RPMI7951 (cell line): ENCODE results near the gene PCSK1. TPM values are rescaled to one million over a fixed set of nuclear protein-coding genes. Genes with fewer than 3 reads are reported as not detected.

Source experiments
- DNase-seq: peaks from one replicate; pipeline ENCODE4 v3.0.0-alpha.2; 2012; ENCODE audit warnings: low read depth
- total RNA-seq: library from RNA; depleted of rRNA; stranded (reverse); fragments of >200 nt; shearing (Covaris generic); gene quantifications from 2 replicates; pipeline ENCODE4 v1.2.3, GENCODE V29; 2014; rRNA removed

The PCSK1 gene
- 4.6 TPM in 2 replicates for total RNA-seq

DNA sequence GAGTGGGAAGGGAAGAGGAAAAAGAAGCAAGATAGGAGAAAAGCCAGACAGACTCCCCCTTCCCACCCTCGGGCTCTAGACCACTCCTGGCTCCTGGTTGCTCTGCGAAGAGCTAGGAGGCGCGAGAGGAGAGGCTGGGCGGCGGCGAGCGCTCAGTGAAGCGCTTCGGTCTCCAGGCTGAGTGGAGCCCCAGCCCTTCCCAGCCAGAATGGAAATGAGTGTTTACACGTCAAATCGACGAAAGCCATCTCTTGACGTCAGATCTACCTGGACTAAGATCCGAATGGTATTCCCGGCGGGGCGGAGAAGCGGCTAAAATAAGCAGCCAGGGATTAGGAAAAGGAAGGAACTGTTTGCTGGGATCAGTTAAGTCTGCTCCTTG is at the start of gene PCSK1:
TSS of gene PCSK1 (minus strand) at position 183 of the 382 bp plus-strand sequence. CDS start 206 bp downstream, outside the sequence.
- no peak for DNase-seq

GRCh38 chr5:96481867-96482266 is 48.8 kb upstream of the PCSK1 start:
- no peak for DNase-seq

DNA sequence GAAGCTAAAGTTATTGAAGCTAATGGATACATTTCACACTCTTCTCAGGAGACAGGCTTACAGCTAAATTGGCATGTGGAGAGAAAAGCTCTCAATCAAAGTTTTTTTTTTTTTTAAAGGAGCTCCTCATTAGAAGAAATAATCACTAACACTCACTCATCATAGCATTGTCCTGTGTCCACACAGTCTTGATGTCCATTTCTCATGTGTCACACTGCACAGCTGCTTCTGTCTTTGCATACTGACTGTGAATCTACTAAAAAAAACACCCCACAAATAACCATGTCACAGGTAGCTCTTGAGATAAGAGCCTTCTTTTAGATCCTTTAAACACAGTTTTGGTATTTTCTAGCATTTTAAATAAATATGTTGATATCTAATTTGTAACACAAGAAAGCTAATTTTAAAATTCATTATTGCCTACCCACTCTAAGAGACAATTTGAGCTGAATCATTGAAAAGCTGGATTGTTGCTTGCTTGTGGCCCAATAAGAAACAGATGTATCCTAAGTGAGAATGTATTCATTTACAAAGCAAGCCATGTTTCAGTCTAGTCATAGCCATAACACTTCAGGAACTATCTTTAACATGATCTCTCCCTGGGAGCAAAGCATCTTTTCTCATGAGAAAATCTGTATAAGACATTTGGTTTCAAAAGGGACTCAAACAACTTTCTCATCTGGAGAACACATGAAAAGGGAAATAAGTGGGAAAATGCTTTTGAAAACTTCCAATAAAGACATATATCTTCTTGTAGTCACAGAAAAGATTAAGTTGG is 48.1 kb upstream of the PCSK1 start:
- DNase-seq: no peak

DNA sequence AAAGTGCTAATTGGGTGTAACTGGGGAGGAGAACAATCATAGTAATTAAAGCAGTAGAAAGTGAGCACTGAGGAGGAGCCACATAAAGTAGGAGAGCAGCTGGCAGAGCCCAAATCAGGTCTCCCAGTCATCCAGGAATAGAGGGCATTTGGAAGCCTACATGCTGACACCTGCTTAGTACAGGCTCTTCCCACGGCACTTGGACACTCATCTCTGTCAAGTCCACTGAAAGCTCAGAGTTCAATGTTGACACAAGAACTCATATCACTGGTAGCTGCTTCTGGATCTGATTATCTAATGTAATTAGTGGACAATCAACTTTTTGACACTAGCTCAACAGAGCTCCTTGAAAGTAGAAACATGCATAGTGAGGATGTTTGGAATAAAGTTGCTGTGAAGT is 45.9 kb upstream of the PCSK1 start:
- no peak for DNase-seq

GRCh38 chr5:96476654-96477053 is 43.6 kb upstream of the PCSK1 start:
- DNase-seq: no peak

DNA sequence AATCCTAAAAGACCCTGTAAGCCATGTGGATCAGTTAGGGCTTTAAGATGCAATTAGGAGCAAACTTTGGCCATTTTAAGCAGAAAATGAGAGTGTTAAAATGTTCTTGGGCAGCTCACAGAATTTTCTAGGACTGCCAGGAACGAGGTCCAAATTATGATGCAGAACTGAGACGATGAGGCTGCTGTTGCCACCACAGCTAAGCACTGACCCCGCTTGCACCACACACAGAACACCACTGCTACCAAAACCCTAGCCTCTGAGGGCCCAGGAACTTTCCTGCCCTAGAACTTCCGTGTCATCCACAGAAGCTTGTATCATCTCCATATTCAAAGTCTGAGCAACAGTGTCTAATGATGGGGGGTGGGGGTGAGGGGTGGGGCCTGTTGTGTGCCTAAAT is 41.0 kb upstream of the PCSK1 start:
- DNase-seq: no peak

DNA sequence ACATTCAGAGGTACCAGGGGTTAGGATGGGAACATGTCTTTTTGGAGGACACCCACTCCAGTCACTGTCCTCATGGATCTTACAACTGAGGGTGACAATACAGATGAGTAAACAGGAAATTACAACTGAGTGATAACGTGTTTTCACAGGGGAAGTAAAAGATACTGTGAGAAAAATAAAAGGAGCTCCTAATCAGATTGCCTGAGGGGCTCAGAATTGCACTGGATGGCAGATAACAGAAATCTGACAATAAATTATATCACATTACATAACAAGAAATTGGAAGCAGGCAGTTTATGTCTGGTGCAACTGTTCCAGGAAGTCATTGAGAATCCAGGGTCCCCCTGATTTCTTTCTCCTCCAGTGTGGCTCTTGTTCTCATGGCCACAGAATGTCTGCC is 40.1 kb upstream of the PCSK1 start:
- no peak for DNase-seq

DNA sequence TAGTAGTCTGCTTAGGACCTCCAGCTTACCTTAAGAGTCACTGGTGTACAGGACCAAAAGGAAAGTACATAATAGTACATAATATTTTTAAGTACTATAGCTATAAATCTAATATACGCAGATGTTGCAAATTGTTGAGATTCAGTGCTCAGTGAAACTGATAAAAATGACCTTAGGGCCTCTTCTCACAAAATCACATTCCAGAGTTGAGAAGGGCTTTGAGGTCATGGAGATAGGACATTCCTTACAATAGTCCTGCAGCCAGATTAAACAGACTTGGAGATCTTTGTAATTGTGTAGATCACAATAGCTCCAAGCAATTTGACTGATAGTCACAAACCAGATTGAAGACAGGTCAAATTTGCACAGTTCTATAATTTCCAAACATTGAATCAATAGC is 37.7 kb upstream of the PCSK1 start:
- no peak for DNase-seq

- no peak for DNase-seq
These were observed 35.9 kb upstream of the PCSK1 start for GRCh38 chr5:96468956-96469355.

DNA sequence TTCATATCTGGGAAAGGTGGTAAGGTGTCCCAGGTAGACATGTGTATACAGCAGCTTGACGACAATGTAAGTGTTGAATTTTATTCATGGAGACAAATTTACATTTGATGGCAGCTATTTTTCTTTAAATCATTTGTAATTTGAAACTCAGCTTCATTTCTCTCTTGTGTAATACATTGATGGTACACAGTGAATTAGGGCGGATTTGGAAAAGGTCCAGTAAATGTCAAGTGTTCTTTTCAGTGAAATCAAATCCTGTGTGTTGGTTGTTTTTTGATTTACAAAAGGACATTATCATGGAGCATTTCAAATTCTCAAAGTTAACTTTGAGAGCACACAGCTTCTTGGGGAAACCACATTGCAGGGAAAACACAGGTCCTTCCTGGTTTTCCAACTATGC is 30.0 kb upstream of the PCSK1 start:
- no peak for DNase-seq

DNA sequence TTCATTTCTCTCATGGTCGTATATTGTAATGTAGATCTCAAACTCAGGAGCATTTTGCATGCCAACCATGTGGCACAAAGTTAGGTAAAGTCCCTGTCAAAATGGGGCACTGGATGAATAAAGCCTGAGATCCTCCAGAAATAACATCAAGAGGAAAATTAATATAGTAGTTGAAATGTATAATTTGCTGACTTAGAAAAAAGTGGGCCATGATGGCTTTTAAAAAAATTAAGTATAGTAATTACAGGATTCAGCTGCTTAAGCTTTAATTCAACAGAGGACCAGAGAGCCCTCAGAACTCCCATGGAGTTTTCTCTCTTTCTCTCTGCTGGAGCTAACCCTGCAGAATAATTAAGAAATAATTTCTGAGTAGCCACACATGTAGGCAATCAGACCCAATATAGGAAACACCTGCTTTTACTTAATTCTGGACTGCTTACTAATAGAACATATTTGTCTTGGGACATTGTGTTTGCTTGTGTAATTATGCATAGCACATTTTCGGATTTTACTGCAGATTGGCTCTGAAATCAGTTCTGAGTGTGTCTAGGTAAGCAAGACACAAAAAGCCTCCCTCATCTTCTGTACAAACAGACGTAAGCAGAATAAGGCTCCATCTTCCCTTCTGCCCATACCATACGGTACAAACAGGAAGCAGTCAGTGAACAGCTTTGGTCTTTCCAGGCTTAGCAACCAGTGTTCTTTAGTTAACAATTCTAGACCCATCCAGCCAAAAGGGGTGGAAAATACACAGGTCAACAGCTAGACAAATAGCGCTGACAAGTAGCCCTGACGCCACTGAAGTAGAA is 26.5 kb upstream of the PCSK1 start:
- no peak for DNase-seq

DNA sequence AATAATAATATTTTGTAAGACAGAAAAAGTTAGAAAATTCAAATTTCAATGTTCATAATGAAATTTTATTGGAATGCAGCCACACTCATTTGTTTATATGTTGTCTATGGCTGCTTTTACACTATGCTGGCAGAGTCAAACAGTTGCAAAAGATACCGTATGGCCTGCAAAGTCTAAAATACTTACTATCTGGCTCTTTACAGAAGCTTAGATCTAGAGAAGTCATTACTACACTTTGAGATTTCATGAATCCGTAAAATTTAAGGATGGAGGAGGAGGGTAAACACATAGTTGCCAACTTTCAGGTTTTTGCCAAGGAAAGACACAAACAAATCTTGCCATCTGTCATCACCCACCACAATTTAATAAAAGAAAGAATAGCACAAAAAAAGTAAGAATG is 25.1 kb upstream of the PCSK1 start:
- no peak for DNase-seq

DNA sequence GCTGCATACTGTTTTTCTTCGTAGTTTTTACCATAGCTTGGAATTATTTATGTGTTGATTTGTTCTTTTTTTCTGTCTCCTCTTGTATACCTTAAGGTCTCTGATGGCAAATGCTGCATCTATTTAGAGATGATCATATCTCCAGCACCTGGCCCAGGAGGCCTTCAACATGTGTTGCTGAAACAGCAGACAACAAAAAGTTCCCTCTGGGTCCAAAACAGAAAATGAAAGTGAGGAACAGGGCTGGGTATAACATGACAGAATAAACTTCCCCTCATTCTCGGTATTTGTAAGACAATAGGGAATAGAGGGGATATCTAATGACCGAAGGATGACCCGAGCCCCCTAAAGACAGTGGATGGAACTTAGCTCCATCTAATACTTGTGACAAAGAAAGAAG is 22.7 kb upstream of the PCSK1 start:
- DNase-seq: no peak

- DNase-seq: no peak
These were observed 20.3 kb upstream of the PCSK1 start for GRCh38 chr5:96453394-96453793.

GRCh38 chr5:96447949-96448348 is 14.9 kb upstream of the PCSK1 start:
- no peak for DNase-seq

DNA sequence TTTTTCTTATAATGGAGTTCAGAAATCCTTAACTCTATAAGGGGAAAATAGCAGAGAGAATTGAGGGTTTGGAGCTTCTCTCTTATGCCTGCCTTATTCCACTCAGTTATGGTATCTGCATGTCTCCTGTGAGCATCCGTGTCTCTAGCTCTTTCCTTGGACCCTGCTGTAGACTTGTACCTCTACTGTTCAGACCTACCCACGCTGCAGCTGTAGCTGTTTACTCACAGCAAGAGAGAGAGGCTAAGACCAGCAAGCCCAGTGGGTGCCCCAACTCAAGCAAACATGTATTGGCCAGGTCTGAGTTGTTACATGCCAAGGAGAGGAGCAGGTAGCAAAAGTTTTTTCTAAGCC is 7.1 kb upstream of the PCSK1 start:
- DNase-seq: no peak

DNA sequence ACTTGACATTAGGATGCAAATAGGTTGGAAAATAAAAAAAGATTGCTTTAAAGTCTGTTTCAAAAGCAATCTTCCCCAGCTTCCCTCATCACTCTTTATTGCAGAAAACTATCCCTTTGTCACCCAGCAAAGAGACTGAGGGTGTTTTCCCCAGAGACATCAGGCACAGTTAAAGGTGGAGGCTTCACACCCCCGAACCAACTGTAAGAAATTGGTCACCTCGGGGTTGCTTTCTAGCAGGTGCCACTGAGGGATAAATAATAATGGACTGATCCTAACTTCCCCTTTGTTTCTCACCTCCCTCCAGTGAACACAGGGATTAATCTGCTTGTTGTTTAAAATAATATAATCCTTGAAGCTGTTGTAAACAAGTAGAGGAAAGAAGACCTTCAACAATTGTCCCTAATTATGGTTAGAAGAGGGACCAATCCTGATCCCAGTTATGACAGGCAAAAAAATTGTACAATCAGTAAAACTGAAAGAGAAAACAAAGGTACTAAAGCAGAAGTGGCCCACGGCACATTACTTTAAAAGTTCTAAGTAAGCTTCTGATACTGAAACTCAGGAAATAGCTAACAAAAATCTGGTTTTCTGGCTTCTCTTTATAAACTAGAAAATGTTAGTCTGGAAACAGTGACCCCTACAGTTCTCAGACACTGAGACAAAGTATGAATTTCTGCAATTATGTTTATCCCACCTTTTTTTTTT is 6.6 kb upstream of the PCSK1 start:
- DNase-seq: no peak

GRCh38 chr5:96434201-96434645 is 1.2 kb upstream of the PCSK1 start:
- DNase-seq: peak; percentile 76

DNA sequence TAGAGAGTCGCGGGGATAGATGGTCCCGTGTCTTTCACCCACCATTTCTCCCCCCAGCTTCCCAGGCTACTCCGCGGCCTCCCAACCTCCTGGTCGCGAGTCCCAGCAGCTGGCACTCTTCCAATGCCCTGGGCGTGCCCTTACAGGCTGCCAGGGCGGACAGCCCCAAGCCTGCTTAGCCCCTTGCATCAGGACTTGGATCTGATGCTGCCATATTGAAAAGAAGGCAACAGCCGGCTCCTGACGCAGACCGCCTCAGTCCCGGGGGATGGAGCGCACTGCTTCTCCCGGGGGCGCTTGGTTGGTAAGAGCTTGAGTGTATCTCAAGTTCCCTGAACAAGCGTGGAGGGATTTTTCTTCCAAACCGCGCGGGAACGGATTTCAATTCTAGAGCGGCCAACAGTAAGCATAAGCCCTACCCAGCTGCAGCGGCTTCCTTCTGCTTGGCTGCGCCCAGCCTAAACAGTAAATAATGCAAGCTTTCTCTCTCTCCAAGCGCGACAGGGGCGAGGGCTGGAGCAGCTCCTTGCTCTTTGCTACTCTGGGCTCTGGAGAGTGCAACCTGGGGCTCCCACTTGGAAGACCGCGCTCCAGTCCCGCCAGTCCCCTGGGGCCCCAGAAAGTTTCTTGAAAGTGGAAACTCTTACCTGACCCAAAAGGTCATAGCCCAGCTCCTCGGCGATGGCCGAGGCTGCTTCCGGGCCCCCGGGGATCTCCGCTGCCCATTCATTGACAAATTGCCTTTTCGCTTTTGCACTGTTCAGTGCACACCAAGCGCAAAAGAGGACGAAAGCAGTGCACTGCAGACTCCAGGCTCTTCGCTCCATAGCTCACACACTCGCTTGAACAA is 607 bp downstream of the PCSK1 start:
- DNase-seq: peak; percentile 86

GRCh38 chr5:96431376-96432187 is 1.5 kb downstream of the PCSK1 start:
- peak; percentile 81 for DNase-seq

- peak; percentile 24 for DNase-seq
These were observed 5.2 kb downstream of the PCSK1 start for GRCh38 chr5:96427824-96428223.
